Natural killer cell (primary cell): ENCODE data around the gene SPESP1. TPM values are rescaled to one million over a fixed set of nuclear protein-coding genes. Genes with fewer than 3 reads are reported as not detected.

ENCODE experiments used
- total RNA-seq, 4 donors: library from RNA; stranded (reverse); fragments of 120-200 nt in 1 of 4; gene quantifications; one replicate each; pipeline versions ENCODE4 v1.2.3 to v1.2.4, GENCODE V29; 2013 to 2022

The SPESP1 gene
- total RNA-seq, 3 donors from 2014 or later (not counting 1 experiment from before 2014, with no cell fraction given): 0.43 TPM; not detected in 2

Other genes starting within 250 kb of the SPESP1 start
- 100 to 1,000 TPM; 133 to 150 (median 148) TPM for gene ANP32A, start 109.6 kb upstream of the SPESP1 start, total RNA-seq
- gene NOX5, start 84.2 kb downstream of the SPESP1 start, total RNA-seq: under 1 TPM in 1 of 3 donors, not detected in 2; 0.20 TPM
- gene GLCE, start 230.1 kb downstream of the SPESP1 start, total RNA-seq: 1 to 10 TPM; 2.0 to 4.5 (median 3.4) TPM